HepG2 (cell line): Measurements from ENCODE around the gene KCTD14. TPM values are rescaled to one million over a fixed set of nuclear protein-coding genes. Genes with fewer than 3 reads are reported as not detected.

Experiments
- ATAC-seq: fragments of 200-7000 bp; cut with Tn5 transposase; 3 replicates; pipeline ENCODE4 v1.9.1; 2020; ENCODE audit warnings: mild to moderate bottlenecking, moderate library complexity
- BruUV-seq: library from RNA; stranded (reverse); fragments of 400-500 nt; replicated peaks from 2 replicates; lab custom pipeline; 2021; lab: Mats Ljungman, UMichigan
- CTCF ChIA-PET: fragments of 300-600 bp; formaldehyde crosslinking; extraction: SDS; loops from one replicate; lab custom pipeline; 2021; ENCODE audit warnings: low total read pairs, inconsistent platforms, low intra/inter-chr PET ratio; lab: Yijun Ruan, JAX
- POLR2A ChIA-PET: fragments of 350-600 bp; sonication (Branson Sonifier 250); formaldehyde crosslinking; loops from one replicate; lab custom pipeline; 2020; ENCODE audit warnings: antibody characterized with exemption, inconsistent platforms; lab: Yijun Ruan, JAX
- DNase-seq: peaks from one replicate; pipeline ENCODE4 v3.0.0-alpha.2; 2015; ENCODE audit warnings: low spot score
- FAIRE-seq: peaks from 3 replicates; lab custom pipeline; 2011; peaks lifted over from hg19 to GRCh38; lab: Jason Lieb, UNC
- H2AFZ ChIP-seq: one replicate; pipeline ENCODE4 v1.6.1; 2011; ENCODE audit warnings: low read length, inconsistent platforms
- H3K27ac ChIP-seq: fragments of 300-600 bp; 3 replicates; pipeline ENCODE4 v1.8.0; 2011; ENCODE audit warnings: mixed run types, mild to moderate bottlenecking, mixed read lengths, low read length, inconsistent platforms; ENCODE audit not compliant: insufficient read depth; ENCODE audit errors: extremely low read length
- H3K27me3 ChIP-seq, 2 experiments: fragments of 200-600 bp in 1 of 2; 2 replicates in 1 of 2; 3 replicates in 1 of 2; pipeline versions ENCODE4 v1.6.0 to v1.8.0; 2011; ENCODE audit warnings: low read length in 2 of 2, mild to moderate bottlenecking in 2 of 2, moderate library complexity in 2 of 2, inconsistent platforms in 1 of 2; ENCODE audit not compliant: insufficient read depth in 2 of 2, control insufficient read depth in 1 of 2
- H3K36me3 ChIP-seq, 2 experiments: fragments of 200-600 bp in 1 of 2; replicated peaks in 1 of 2; 2 replicates in 1 of 2; 3 replicates in 1 of 2; pipeline versions ENCODE4 v1.5.1 to v1.8.0; 2011; ENCODE audit warnings: low read length in 2 of 2, inconsistent platforms in 1 of 2; ENCODE audit not compliant: insufficient read depth in 2 of 2, control insufficient read depth in 1 of 2
- H3K4me1 ChIP-seq: 2 replicates; pipeline ENCODE4 v1.5.1; 2012; ENCODE audit warnings: low read length, inconsistent platforms; ENCODE audit not compliant: insufficient read depth
- H3K4me2 ChIP-seq: 2 replicates; pipeline ENCODE4 v1.6.0; 2011; ENCODE audit warnings: low read depth, low read length, inconsistent platforms
- H3K4me3 ChIP-seq, 3 experiments: fragments of 200-600 bp in 1 of 3; sonication (generic), shearing (Covaris generic) in 1 of 3; replicated peaks in 1 of 3; 2 replicates each; pipeline ENCODE4 v1.5.1; 2011 to 2016; ENCODE audit warnings: low read length in 3 of 3, inconsistent platforms in 2 of 3, low read depth in 2 of 3, mild to moderate bottlenecking in 2 of 3, control low read depth in 1 of 3, mixed read lengths in 1 of 3; ENCODE audit not compliant: insufficient read depth in 1 of 3
- H3K79me2 ChIP-seq: one replicate; pipeline ENCODE4 v1.6.1; 2011; ENCODE audit warnings: low read length, inconsistent platforms; ENCODE audit not compliant: insufficient read depth
- H3K9ac ChIP-seq: 2 replicates; pipeline ENCODE4 v1.6.0; 2011; ENCODE audit warnings: mild to moderate bottlenecking, low read depth, low read length, inconsistent platforms; ENCODE audit not compliant: insufficient read depth
- H3K9me3 ChIP-seq: 2 replicates; pipeline ENCODE4 v1.5.1; 2012; ENCODE audit warnings: mild to moderate bottlenecking, low read length
- H4K20me1 ChIP-seq: 2 replicates; pipeline ENCODE4 v1.6.0; 2011; ENCODE audit warnings: inconsistent platforms, mild to moderate bottlenecking, low read length, moderate library complexity; ENCODE audit not compliant: insufficient read depth
- ARNT ChIP-seq: fragments of 450-650 bp; IDR thresholded peaks from 2 replicates; pipeline ENCODE4 v1.6.1; 2017
- ATF3 ChIP-seq: sonication (generic); formaldehyde crosslinking; IDR thresholded peaks from 2 replicates; pipeline ENCODE4 v1.4.0; 2020; ENCODE audit warnings: missing genetic modification reagents
- CENPT ChIP-seq: sonication (generic); formaldehyde crosslinking; IDR thresholded peaks from 2 replicates; pipeline ENCODE4 v1.8.0; 2022; ENCODE audit warnings: low read depth, mild to moderate bottlenecking, moderate library complexity, missing genetic modification reagents
- CREM ChIP-seq, 2 experiments: sonication (generic) in 1 of 2; formaldehyde crosslinking in 1 of 2; IDR thresholded peaks; 2 replicates each; pipeline versions ENCODE4 v1.4.0 to v1.6.1; 2016 to 2020; ENCODE audit warnings: antibody characterized with exemption in 1 of 2, mild to moderate bottlenecking in 1 of 2, missing genetic modification reagents in 1 of 2
- KAT7 ChIP-seq: IDR thresholded peaks from 2 replicates; pipeline ENCODE4 v1.6.1; 2018; ENCODE audit warnings: borderline replicate concordance, missing compliant biosample characterization
- NR3C1 ChIP-seq: sonication (generic); formaldehyde crosslinking; IDR thresholded peaks from 2 replicates; pipeline ENCODE4 v1.4.0; 2020; ENCODE audit warnings: missing genetic modification reagents
- PCBP2 ChIP-seq: fragments of 200-400 bp; formaldehyde crosslinking; optimal IDR thresholded peaks from 2 replicates; pipeline ENCODE3; 2018; ENCODE audit warnings: low read length, low read depth; ENCODE audit not compliant: poor library complexity, severe bottlenecking
- PRDM4 ChIP-seq: sonication (generic); formaldehyde crosslinking; IDR thresholded peaks from 2 replicates; pipeline ENCODE4 v1.9.0; 2021; ENCODE audit warnings: missing genetic modification reagents, borderline replicate concordance
- SAP130 ChIP-seq: IDR thresholded peaks from 2 replicates; pipeline ENCODE4 v1.6.1; 2016; ENCODE audit warnings: low read depth
- TCF12 ChIP-seq, 2 experiments: fragments of 450-650 bp in 1 of 2; sonication (generic) in 1 of 2; formaldehyde crosslinking in 1 of 2; IDR thresholded peaks; 2 replicates each; pipeline versions ENCODE4 v1.6.1 to v1.8.0; 2017 to 2022; ENCODE audit warnings: antibody characterized with exemption in 1 of 2, mild to moderate bottlenecking in 1 of 2, missing genetic modification reagents in 1 of 2, moderate library complexity in 1 of 2
- ZNF407 ChIP-seq: sonication (generic); formaldehyde crosslinking; IDR thresholded peaks from one replicate; pipeline ENCODE4 v1.5.1; 2020; ENCODE audit warnings: mild to moderate bottlenecking, missing genetic modification reagents; ENCODE audit errors: not compliant biosample characterization
- ZNF784 ChIP-seq: sonication (generic); formaldehyde crosslinking; IDR thresholded peaks from 2 replicates; pipeline ENCODE4 v1.5.1; 2020; ENCODE audit warnings: missing genetic modification reagents, mild to moderate bottlenecking, borderline replicate concordance
- ZSCAN31 ChIP-seq: sonication (generic); formaldehyde crosslinking; IDR thresholded peaks from 2 replicates; pipeline ENCODE4 v1.5.0; 2020; ENCODE audit warnings: low read depth, mild to moderate bottlenecking, missing genetic modification reagents
- WGBS: methylation state at CpG from one replicate; pipeline ENCODE4 v1.1.6; 2017; ENCODE audit warnings: low lambda C conversion rate; 5-methylcytosine and 5-hydroxymethylcytosine counted together
- in situ Hi-C: cut with HindIII; loops from 2 replicates; pipeline ENCODE4 v1.10.0; 2017; ENCODE audit warnings: low pct_unique_long_range_greater_than_20kb; ENCODE audit not compliant: extremely low pct_ligation_motif_present
- intact Hi-C: fragments of 100-400 bp; cut with micrococcal nuclease; formaldehyde crosslinking; loops from one replicate; pipeline ENCODE4 v1.10.0; 2022; ENCODE audit not compliant: unreplicated experiment
- polyA plus RNA-seq, 8 experiments: library from polyadenylated mRNA; depleted of rRNA in 3 of 8; stranded (reverse) in 7 of 8; unstranded in 1 of 8; fragments of >200 nt; fragmentation: Illumina TruSeq in 4 of 8; extraction: Trizol in 4 of 8; gene quantifications; 2 replicates each; pipeline versions ENCODE4 v1.2.1 to v1.2.3, GENCODE V29; 2011 to 2016; ENCODE audit warnings: low read depth in 4 of 8, missing spikeins in 1 of 8, mixed read lengths in 1 of 8; ENCODE audit not compliant: insufficient read depth in 1 of 8
- total RNA-seq, 5 experiments: library from RNA; depleted of rRNA; stranded (reverse); fragments of >200 nt; fragmentation: Illumina TruSeq; extraction: Trizol; gene quantifications; 2 replicates each; pipeline ENCODE4 v1.2.3, GENCODE V29; 2016; ENCODE audit warnings: low read depth in 1 of 5

KCTD14 gene
- total and polyA plus RNA-seq, 2 of the 13 experiments (the other 11 are each of a cell fraction or from before 2014, with no cell fraction given): 10.3 to 15.6 TPM

- intact Hi-C loops (no loop called here), in situ Hi-C loops (no loop called here)
- POLR2A ChIA-PET: interaction anchor here (0.8 kb wide), 1 partner anchor 17 kb away, joined by 4 read pairs; the partner anchor contains the start of gene INTS4
- Histone ChIP-seq H3K27ac (no peak overlapping the region), H3K4me2 (no peak overlapping the region), H3K79me2 (no peaks in the 10 kb centered on the region), H3K27me3 (no peaks in the 10 kb centered on the region), H4K20me1 (no peaks in the 10 kb centered on the region), H3K9me3 (no peaks in the 10 kb centered on the region), H2AFZ (no peak overlapping the region), H3K36me3 (peaks cover 0 to 5% of the 10 kb centered on the region in 2 experiments; a peak in 4 of 5 replicates), H3K4me3 (no peak overlapping the region), H3K4me1 (peaks cover 24% of the 10 kb centered on the region), H3K9ac (no peak overlapping the region)
- DNase-seq: no peak
- CTCF ChIA-PET: no interaction called here
- no TSS peak for BruUV-seq
- no peak for ATAC-seq
- WGBS: 25% methylated on average over 2 of the region's 2 CpGs
- no peak for FAIRE-seq
- TF ChIP-seq TCF12 (IDR thresholded peaks at IDR 0.05) (no peak), TCF12 (CRISPR knock-in tag; IDR thresholded peaks at IDR 0.05) (no peak), ZSCAN31 (CRISPR knock-in tag) (no peak), CENPT (CRISPR knock-in tag) (no peak), ZNF407 (CRISPR knock-in tag) (no peak), ARNT (no peak), KAT7 (no peak), SAP130 (no peak), PRDM4 (CRISPR knock-in tag) (no peak), CREM (IDR thresholded peaks at IDR 0.05) (no peak), CREM (CRISPR knock-in tag; IDR thresholded peaks at IDR 0.05) (no peak), ATF3 (CRISPR knock-in tag) (no peak), ZNF784 (CRISPR knock-in tag) (no peak), NR3C1 (CRISPR knock-in tag) (no peak), PCBP2 (no peak)
Measured at GRCh38 chr11:78011301-78011700, 11.8 kb downstream of the KCTD14 start.
